CD4-positive, alpha-beta T cell treated with Interleukin-17A for 1 hour (primary cell): ENCODE measurements around the gene HDAC6.

Experiments
- DNase-seq: peaks from one replicate; pipeline ENCODE4 v3.0.0-alpha.2; 2020

HDAC6 gene

GRCh38 chrX:48801280-48802088, at the start of gene HDAC6:
Gene HDAC6, plus strand, starts transcription at chrX:48802067. Its CDS starts 626 bp downstream, at chrX:48802693.
- peak; percentile 98 for DNase-seq

- no peak for DNase-seq
Observed at GRCh38 chrX:48752498-48752897, 49.4 kb upstream of the HDAC6 start.

- no peak for DNase-seq
Observed at GRCh38 chrX:48753708-48754228, 48.1 kb upstream of the HDAC6 start.

DNA sequence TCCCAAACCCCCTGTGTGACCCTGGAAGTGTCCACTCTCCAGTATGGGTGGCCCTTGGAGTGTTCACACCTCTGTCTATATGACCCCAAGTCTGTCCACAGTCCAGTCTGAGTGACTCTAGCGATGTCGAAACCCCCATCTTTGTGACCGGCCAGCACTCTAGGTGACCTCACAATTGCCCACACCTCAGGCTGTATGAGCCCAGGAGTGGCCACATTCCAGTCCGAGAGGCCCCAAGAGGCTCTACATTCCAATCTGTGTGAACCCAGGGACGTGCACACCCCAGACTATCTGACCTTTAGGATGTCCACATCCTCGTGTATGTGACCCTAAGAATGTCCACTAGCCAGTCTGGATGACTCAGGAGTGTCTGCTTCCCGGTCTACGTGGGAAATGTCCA, 47.6 kb upstream of the HDAC6 start:
- DNase-seq, result no peak

GRCh38 chrX:48761674-48762471, 40.0 kb upstream of the HDAC6 start, which contains the start of gene GLOD5:
Gene GLOD5, plus strand, starts transcription at chrX:48761747. Its CDS starts 44 bp downstream, at chrX:48761791.
- DNase-seq, result peak; percentile 2

- DNase-seq, result no peak
Observed at GRCh38 chrX:48769230-48769629, 32.6 kb upstream of the HDAC6 start.

DNA sequence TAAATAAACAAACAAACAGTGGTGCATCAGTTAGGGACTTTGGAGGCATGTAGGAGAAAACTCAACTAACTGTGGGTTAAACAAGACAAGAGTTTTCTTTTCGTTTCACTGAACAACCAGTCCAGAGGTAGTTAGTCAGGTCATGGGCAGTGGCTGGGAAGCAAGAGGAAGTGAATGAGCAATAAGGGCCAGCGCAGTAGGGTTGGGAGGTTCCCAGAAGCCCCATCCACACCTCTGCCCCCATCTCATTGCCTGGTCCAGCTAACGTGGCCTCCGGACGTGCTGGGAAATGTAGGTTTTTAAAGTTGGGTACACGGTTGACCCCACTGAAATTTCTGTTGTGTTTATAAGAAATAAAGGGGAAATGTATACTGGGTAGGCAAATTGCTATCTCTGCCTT, 31.6 kb upstream of the HDAC6 start:
- no peak for DNase-seq

DNA sequence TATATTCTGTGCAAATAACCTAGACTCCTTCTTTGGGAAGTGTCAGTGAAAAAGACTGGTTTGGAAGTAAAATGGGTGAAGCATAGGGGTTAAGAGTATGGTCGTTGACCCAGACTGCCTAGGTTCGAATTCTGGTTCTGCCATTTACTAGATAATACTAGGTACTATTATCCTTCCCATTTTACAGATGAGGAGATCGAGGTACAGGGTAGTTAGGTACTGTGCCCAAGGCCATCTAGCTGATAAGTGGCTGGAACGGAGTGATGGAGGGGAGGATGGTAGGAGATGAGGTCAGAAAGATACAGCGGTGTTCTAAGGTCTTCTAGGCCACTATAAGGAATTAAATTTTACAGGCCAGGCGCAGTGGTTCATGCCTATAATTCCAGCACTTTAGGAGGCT, 29.3 kb upstream of the HDAC6 start:
- DNase-seq, result no peak

GRCh38 chrX:48776818-48777439, 24.9 kb upstream of the HDAC6 start:
- DNase-seq, result no peak

DNA sequence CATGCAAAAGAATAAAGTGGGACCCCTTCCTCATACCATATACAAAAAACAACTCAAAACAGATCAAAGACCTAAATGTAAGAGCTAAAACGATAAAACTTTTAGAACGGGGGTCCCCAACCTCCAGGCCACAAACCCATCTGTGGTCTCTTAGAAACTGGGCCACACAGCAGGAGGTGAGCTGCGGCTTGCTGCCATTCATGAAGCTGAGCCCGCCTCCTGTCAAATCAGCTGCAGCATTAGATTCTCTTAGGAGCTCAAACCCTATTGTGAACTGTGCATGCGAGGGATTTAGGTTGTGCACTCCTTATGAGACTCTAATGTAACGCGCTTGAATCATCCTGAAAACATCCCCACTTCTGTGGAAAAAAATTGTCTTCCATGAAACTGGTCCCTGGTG, 22.5 kb upstream of the HDAC6 start:
- no peak for DNase-seq

GRCh38 chrX:48781705-48782104, 20.2 kb upstream of the HDAC6 start:
- DNase-seq, result no peak

GRCh38 chrX:48782216-48782615, 19.7 kb upstream of the HDAC6 start:
- DNase-seq, result no peak

GRCh38 chrX:48782795-48783194, 19.1 kb upstream of the HDAC6 start:
- DNase-seq, result no peak

GRCh38 chrX:48784726-48785125, 17.1 kb upstream of the HDAC6 start:
- DNase-seq, result no peak

DNA sequence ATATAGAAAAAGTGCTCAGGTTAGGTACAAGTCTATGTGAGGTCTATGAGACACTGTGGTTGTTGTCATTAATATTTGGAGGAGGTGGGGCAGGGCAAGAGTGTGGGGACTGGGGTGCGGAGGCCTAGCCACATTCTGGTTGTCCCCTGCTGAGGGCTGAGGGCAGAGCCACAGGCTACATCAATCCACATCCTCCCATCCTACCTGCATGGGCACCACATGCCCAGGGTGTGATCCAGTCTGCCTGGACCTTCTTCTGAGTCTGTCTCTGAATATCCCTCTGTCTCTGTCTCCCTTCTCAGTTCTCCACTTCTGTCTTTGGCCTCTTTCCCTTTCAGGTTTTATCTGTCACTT, 16.7 kb upstream of the HDAC6 start:
- DNase-seq, result no peak

GRCh38 chrX:48785540-48786214, 16.2 kb upstream of the HDAC6 start:
- no peak for DNase-seq

DNA sequence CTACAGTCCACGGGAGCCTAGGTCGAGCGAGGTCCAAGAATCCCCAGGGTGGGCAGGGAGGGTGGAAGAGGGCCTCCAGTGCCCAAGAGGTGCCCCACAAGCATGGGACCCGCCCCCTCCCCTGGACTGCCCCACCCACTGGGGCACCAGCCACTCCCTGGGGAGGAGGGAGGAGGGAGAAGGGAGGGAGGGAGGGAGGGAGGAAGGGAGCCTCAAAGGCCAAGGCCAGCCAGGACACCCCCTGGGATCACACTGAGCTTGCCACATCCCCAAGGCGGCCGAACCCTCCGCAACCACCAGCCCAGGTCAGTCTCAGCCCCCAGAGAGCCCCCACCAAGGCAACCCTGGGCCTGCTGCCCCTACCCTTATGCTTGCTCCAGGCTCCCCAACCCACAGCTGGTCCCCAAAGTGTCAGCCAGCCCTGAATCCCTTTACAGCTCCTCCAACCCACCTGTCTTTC, 15.5 kb upstream of the HDAC6 start, which contains the start of gene GATA1:
Gene GATA1 (plus strand): TSS at position 250 of the 460 bp plus-strand sequence. CDS start 4,520 bp downstream, outside the sequence.
- no peak for DNase-seq

DNA sequence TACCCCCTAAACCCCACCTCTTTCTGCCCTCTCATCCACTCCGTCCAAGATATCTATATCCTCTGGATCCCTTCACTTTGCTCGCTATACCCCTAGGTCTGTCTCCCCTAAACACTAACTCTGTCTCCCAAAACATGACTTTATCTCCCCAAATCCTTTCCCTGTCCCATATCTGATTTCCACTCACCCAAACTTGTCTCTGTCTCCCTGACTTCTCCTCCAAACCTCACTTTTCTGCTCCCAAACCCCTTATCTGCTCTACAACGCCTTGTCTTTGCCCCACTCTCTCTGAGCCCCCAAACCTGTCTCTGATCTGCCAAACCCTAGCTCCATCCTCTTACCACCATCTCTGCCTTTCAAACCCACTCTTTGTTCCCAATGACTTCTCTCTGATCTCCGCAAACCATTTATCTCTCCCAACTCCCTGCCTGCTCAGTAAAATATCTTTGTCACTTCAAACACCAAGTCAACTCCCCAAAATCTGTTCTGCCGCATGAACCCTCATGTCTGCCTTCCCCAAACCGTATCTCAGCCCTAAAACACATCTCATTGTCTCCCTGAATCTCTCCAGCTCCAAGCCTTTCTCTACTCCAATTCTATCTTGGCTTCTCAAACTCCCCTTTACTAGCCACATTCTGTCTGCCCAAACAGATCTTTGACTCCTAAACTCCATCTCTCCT, 14.9 kb upstream of the HDAC6 start:
- no peak for DNase-seq

DNA sequence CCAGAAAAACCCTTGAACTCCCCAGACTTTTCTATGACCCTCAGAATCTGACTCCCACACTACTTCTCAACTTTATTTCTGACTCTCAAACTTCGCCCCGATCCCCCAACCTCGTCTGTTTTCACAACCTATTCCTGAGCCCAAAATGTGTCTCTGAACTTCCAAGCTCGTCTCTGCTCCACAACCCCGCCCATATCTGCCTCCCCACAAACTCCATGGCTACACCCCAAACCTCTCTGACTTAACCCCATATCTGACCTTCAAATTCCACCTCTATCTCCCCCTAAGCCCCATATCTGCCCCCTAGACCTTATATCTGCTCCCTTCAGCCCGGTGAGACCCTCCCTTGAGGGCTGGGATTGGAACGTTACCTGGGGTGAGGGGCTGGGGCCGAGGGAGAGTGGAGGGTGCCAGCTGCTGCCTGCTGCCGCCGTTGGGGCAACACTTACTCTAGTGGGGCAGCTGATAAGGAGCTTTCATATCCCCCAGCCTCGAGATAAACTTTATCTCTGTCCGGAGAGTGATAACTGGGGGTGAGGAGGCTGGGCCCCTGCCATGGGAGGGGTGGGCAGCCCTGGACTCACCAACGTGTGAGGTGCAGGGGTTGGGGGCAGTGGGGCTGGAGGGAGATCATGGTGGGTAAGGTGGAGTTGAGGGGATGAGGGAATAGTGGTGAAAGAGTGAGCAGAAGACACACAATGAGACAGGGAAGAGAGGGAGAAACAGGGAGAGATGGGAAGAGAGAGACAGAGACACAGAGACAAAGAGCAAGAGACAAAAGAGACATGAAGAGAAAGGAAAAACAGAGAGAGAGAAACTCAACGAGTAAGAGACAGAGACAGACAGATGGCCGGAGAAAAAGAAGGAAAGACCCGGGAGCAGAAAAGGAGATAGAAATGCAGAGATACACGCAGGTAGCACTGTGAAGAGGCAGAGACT, 14.1 kb upstream of the HDAC6 start:
- DNase-seq, result no peak

- DNase-seq, result no peak
Observed at GRCh38 chrX:48789366-48790220, 12.3 kb upstream of the HDAC6 start.
